ENCODE results near the gene ADAP1. TPM values are rescaled to one million over a fixed set of nuclear protein-coding genes. Genes with fewer than 3 reads are reported as not detected.
"Not testable (repeated sequence)": the region's sequence is repeated elsewhere in the genome, so short reads cannot be mapped to it uniquely, and the experiment has no call there.

ADAP1 gene
- total RNA-seq, 1 experiment from 2014 or later: 3.5 TPM

- H3K27me3 ChIP-seq (replicated peaks): peaks cover 4% of the 10 kb centered on the region; the same call in 1 of the 2 replicates
- no peaks in the 10 kb centered on the region for H3K4me1 ChIP-seq (replicated peaks)
- peaks cover 11% of the 10 kb centered on the region for H3K36me3 ChIP-seq
- H3K4me3 ChIP-seq: no peak overlapping the region
- H3K9me3 ChIP-seq (replicated peaks): no peaks in the 10 kb centered on the region
- DNase-seq (ENCODE audit: low read depth in 1 of 2, low spot score in 2 of 2): no peak
- no peak overlapping the region for H3K27ac ChIP-seq
These were observed 8.1 kb upstream of the ADAP1 start for GRCh38 chr7:962401-963081.

- Histone ChIP-seq H3K4me3 (no peak overlapping the region), H3K27me3 (replicated peaks) (peaks cover 4% of the 10 kb centered on the region; the same call in 1 of the 2 replicates), H3K27ac (no peak overlapping the region), H3K9me3 (replicated peaks) (no peaks in the 10 kb centered on the region), H3K4me1 (replicated peaks) (no peaks in the 10 kb centered on the region), H3K36me3 (peaks cover 4% of the 10 kb centered on the region)
- no peak for DNase-seq (ENCODE audit: low read depth in 1 of 2, low spot score in 2 of 2)
These were observed 7.3 kb upstream of the ADAP1 start for GRCh38 chr7:961546-962400.

GRCh38 chr7:960972-961371 lies 6.5 kb upstream of the ADAP1 start:
- not testable (repeated sequence) for H3K4me1 ChIP-seq (replicated peaks); H3K27me3 ChIP-seq (replicated peaks); H3K4me3 ChIP-seq; H3K36me3 ChIP-seq; DNase-seq (ENCODE audit: low read depth in 1 of 2, low spot score in 2 of 2); H3K9me3 ChIP-seq (replicated peaks); H3K27ac ChIP-seq

GRCh38 chr7:960269-960871 lies 5.9 kb upstream of the ADAP1 start:
- Histone ChIP-seq H3K27ac (no peak overlapping the region), H3K9me3 (replicated peaks) (no peaks in the 10 kb centered on the region), H3K36me3 (no peaks in the 10 kb centered on the region), H3K4me3 (no peak overlapping the region), H3K27me3 (replicated peaks) (peaks cover 12% of the 10 kb centered on the region), H3K4me1 (replicated peaks) (no peaks in the 10 kb centered on the region)
- no peak for DNase-seq (ENCODE audit: low read depth in 1 of 2, low spot score in 2 of 2)

GRCh38 chr7:959740-960139 lies 5.3 kb upstream of the ADAP1 start:
- H3K4me3 ChIP-seq; H3K9me3 ChIP-seq (replicated peaks); H3K27ac ChIP-seq; H3K4me1 ChIP-seq (replicated peaks); H3K36me3 ChIP-seq; DNase-seq (ENCODE audit: low read depth in 1 of 2, low spot score in 2 of 2): not testable (repeated sequence)
- H3K27me3 ChIP-seq (replicated peaks): peaks cover 18% of the 10 kb centered on the region

- Histone ChIP-seq H3K27me3 (replicated peaks) (peaks cover 20% of the 10 kb centered on the region), H3K36me3 (no peaks in the 10 kb centered on the region), H3K9me3 (replicated peaks) (no peaks in the 10 kb centered on the region), H3K4me3 (no peak overlapping the region), H3K4me1 (replicated peaks) (no peaks in the 10 kb centered on the region), H3K27ac (no peak overlapping the region)
- no peak for DNase-seq (ENCODE audit: low read depth in 1 of 2, low spot score in 2 of 2)
These were observed 4.8 kb upstream of the ADAP1 start for GRCh38 chr7:959271-959670.

- H3K27ac ChIP-seq: no peak overlapping the region
- no peaks in the 10 kb centered on the region for H3K36me3 ChIP-seq
- H3K4me1 ChIP-seq (replicated peaks): peaks cover 4% of the 10 kb centered on the region; the same call in 1 of the 2 replicates
- peaks cover 24% of the 10 kb centered on the region for H3K27me3 ChIP-seq (replicated peaks)
- no peaks in the 10 kb centered on the region for H3K9me3 ChIP-seq (replicated peaks)
- no peak overlapping the region for H3K4me3 ChIP-seq
- DNase-seq (ENCODE audit: low read depth in 1 of 2, low spot score in 2 of 2): no peak
These were observed 4.0 kb upstream of the ADAP1 start for GRCh38 chr7:958221-959200.

- Histone ChIP-seq H3K27me3 (replicated peaks) (peaks cover 33% of the 10 kb centered on the region), H3K4me3 (no peak overlapping the region), H3K27ac (no peak overlapping the region), H3K4me1 (replicated peaks) (peaks cover 4% of the 10 kb centered on the region; the same call in 1 of the 2 replicates), H3K9me3 (replicated peaks) (no peaks in the 10 kb centered on the region), H3K36me3 (no peaks in the 10 kb centered on the region)
- no peak for DNase-seq (ENCODE audit: low read depth in 1 of 2, low spot score in 2 of 2)
These were observed 3.1 kb upstream of the ADAP1 start for GRCh38 chr7:957418-958220.

GRCh38 chr7:956031-956430 lies 1.6 kb upstream of the ADAP1 start:
- no peak for DNase-seq (ENCODE audit: low read depth in 1 of 2, low spot score in 2 of 2)
- Histone ChIP-seq H3K9me3 (replicated peaks) (no peaks in the 10 kb centered on the region), H3K27me3 (replicated peaks) (peaks cover 38% of the 10 kb centered on the region), H3K4me1 (replicated peaks) (peaks cover 4% of the 10 kb centered on the region; the same call in 1 of the 2 replicates), H3K36me3 (no peaks in the 10 kb centered on the region), H3K4me3 (no peak overlapping the region), H3K27ac (no peak overlapping the region)

GRCh38 chr7:953547-954327 lies 743 bp downstream of the ADAP1 start:
- H3K27me3 ChIP-seq (replicated peaks): peaks cover 34% of the 10 kb centered on the region
- H3K36me3 ChIP-seq: no peaks in the 10 kb centered on the region
- H3K4me3 ChIP-seq: no peak overlapping the region
- no peaks in the 10 kb centered on the region for H3K9me3 ChIP-seq (replicated peaks)
- H3K27ac ChIP-seq: no peak overlapping the region
- peak in 1 of 2 experiments; percentile 5 for DNase-seq (ENCODE audit: low read depth in 1 of 2, low spot score in 2 of 2)
- peaks cover 4% of the 10 kb centered on the region; the same call in 1 of the 2 replicates for H3K4me1 ChIP-seq (replicated peaks)

GRCh38 chr7:952548-953441 lies 1.7 kb downstream of the ADAP1 start:
- DNase-seq (ENCODE audit: low read depth in 1 of 2, low spot score in 2 of 2): no peak
- Histone ChIP-seq H3K27me3 (replicated peaks) (peaks cover 34% of the 10 kb centered on the region), H3K9me3 (replicated peaks) (no peaks in the 10 kb centered on the region), H3K36me3 (no peaks in the 10 kb centered on the region), H3K27ac (no peak overlapping the region), H3K4me3 (no peak overlapping the region), H3K4me1 (replicated peaks) (peaks cover 4% of the 10 kb centered on the region; the same call in 1 of the 2 replicates)
